Fibroblast of lung (primary cell): Measurements from ENCODE around the gene IQGAP2. TPM values are rescaled to one million over a fixed set of nuclear protein-coding genes. Genes with fewer than 3 reads are reported as not detected.

ENCODE experiments used
- DNase-seq, 2 donors: peaks; one replicate each; pipeline versions ENCODE4 v3.0.0 to v3.0.0-alpha.2; 2010; ENCODE audit warnings: low read depth in 2 of 2
- H2AFZ ChIP-seq: 2 replicates; pipeline ENCODE4 v1.5.1; 2012; ENCODE audit warnings: low read length, control low read depth, inconsistent platforms
- H3K27ac ChIP-seq: 2 replicates; pipeline ENCODE4 v1.5.1; 2011; ENCODE audit warnings: low read length, control low read depth; ENCODE audit not compliant: insufficient read depth
- H3K27me3 ChIP-seq: 2 replicates; pipeline ENCODE4 v1.5.1; 2011; ENCODE audit warnings: mild to moderate bottlenecking, low read length; ENCODE audit not compliant: control insufficient read depth, insufficient read depth
- H3K36me3 ChIP-seq: 2 replicates; pipeline ENCODE4 v1.5.1; 2011; ENCODE audit warnings: low read length; ENCODE audit not compliant: control insufficient read depth, insufficient read depth
- H3K4me1 ChIP-seq: 2 replicates; pipeline ENCODE4 v1.5.1; 2011; ENCODE audit warnings: low read length; ENCODE audit not compliant: control insufficient read depth, insufficient read depth; ENCODE audit errors: extremely low read depth
- H3K4me2 ChIP-seq: 2 replicates; pipeline ENCODE4 v1.5.1; 2011; ENCODE audit warnings: low read length, control low read depth; ENCODE audit not compliant: insufficient read depth; ENCODE audit errors: extremely low read depth
- H3K4me3 ChIP-seq, 4 experiments: fragments of 200-600 bp in 1 of 4; sonication (generic) in 1 of 4; replicated peaks in 1 of 4; 2 replicates each; pipeline ENCODE4 v1.5.1; 2011 to 2016; ENCODE audit warnings: low read length in 4 of 4, low read depth in 3 of 4, mild to moderate bottlenecking in 3 of 4, control low read depth in 2 of 4, inconsistent platforms in 1 of 4, mixed read lengths in 1 of 4; ENCODE audit not compliant: insufficient read depth in 1 of 4; ENCODE audit errors: control extremely low read depth in 1 of 4
- H3K79me2 ChIP-seq: 2 replicates; pipeline ENCODE4 v1.5.1; 2012; ENCODE audit warnings: mild to moderate bottlenecking, low read length, inconsistent platforms; ENCODE audit not compliant: control insufficient read depth, insufficient read depth
- H3K9ac ChIP-seq: 2 replicates; pipeline ENCODE4 v1.5.1; 2011; ENCODE audit warnings: mild to moderate bottlenecking, low read length, control low read depth; ENCODE audit not compliant: insufficient read depth
- H3K9me3 ChIP-seq: 2 replicates; pipeline ENCODE4 v1.5.1; 2012; ENCODE audit warnings: low read depth, low read length; ENCODE audit not compliant: control insufficient read depth, insufficient read depth
- H4K20me1 ChIP-seq: 2 replicates; pipeline ENCODE4 v1.5.1; 2011; ENCODE audit warnings: low read length; ENCODE audit not compliant: control insufficient read depth, insufficient read depth; ENCODE audit errors: extremely low read depth
- CTCF ChIP-seq, 2 donors: IDR thresholded peaks in 1 of 2; conservative IDR thresholded peaks in 1 of 2; 1 replicate in 1 of 2; 2 replicates in 1 of 2; pipeline ENCODE4 v1.5.1; 2011 to 2012; ENCODE audit warnings: low read length in 2 of 2, control low read depth in 1 of 2, inconsistent platforms in 1 of 2, low read depth in 1 of 2, mild to moderate bottlenecking in 1 of 2
- EZH2 ChIP-seq: IDR thresholded peaks from 2 replicates; pipeline ENCODE4 v1.5.1; 2012; ENCODE audit warnings: low read length, control low read depth, mild to moderate bottlenecking; ENCODE audit errors: missing control alignments
- polyA plus RNA-seq, 2 donors: library from polyadenylated mRNA; depleted of rRNA in 1 of 2; stranded (reverse) in 1 of 2; unstranded in 1 of 2; fragments of >200 nt; gene quantifications; 2 replicates each; pipeline ENCODE4 v1.2.1, GENCODE V29; 2011 to 2012; ENCODE audit warnings: missing spikeins in 1 of 2
- total RNA-seq: library from RNA; depleted of rRNA; stranded (reverse); fragments of >200 nt; gene quantifications from 2 replicates; pipeline ENCODE4 v1.2.1, GENCODE V29; 2014

Gene IQGAP2
- total and polyA plus RNA-seq, 2 donors (not counting 1 experiment from before 2014, with no cell fraction given) = 5.1 to 7.9 TPM

- Histone ChIP-seq H3K4me2 (no peak overlapping the region), H3K27me3 (no peaks in the 10 kb centered on the region), H3K9ac (no peak overlapping the region), H3K4me3 (no peak overlapping the region), H4K20me1 (no peaks in the 10 kb centered on the region), H3K36me3 (no peaks in the 10 kb centered on the region), H3K79me2 (no peaks in the 10 kb centered on the region), H2AFZ (no peak overlapping the region), H3K4me1 (no peaks in the 10 kb centered on the region), H3K9me3 (no peaks in the 10 kb centered on the region), H3K27ac (no peak overlapping the region)
- peak in 1 of 2 donors; percentile 52 for DNase-seq
- TF ChIP-seq EZH2 (no peak), CTCF (conservative IDR thresholded peaks at IDR 0.05 in 1 of 2, IDR thresholded peaks at IDR 0.05 in 1 of 2; ENCODE audit: low read depth in 1 of 2, low read length in 2 of 2) (no peak)
Measured at GRCh38 chr5:76468635-76469425, 65.7 kb downstream of the IQGAP2 start.

- DNase-seq = peak; percentile 6 to 43
Measured at GRCh38 chr5:76469656-76470290, 66.7 kb downstream of the IQGAP2 start.

More at GRCh38 chr5:76469656-76470290, 66.7 kb downstream of the IQGAP2 start:
- H2AFZ ChIP-seq = no peak overlapping the region
- TF ChIP-seq EZH2 = no peak
- TF ChIP-seq CTCF (conservative IDR thresholded peaks at IDR 0.05 in 1 of 2, IDR thresholded peaks at IDR 0.05 in 1 of 2; ENCODE audit: low read depth in 1 of 2, low read length in 2 of 2) = no peak
- H3K9ac ChIP-seq = no peak overlapping the region
- no peaks in the 10 kb centered on the region for H4K20me1 ChIP-seq
- H3K79me2 ChIP-seq = no peaks in the 10 kb centered on the region
- no peaks in the 10 kb centered on the region for H3K9me3 ChIP-seq
- no peak overlapping the region for H3K4me2 ChIP-seq
- no peaks in the 10 kb centered on the region for H3K4me1 ChIP-seq
- H3K36me3 ChIP-seq = no peaks in the 10 kb centered on the region
- H3K27ac ChIP-seq = no peak overlapping the region
- no peaks in the 10 kb centered on the region for H3K27me3 ChIP-seq
- no peak overlapping the region for H3K4me3 ChIP-seq
